ENCODE measurements around the gene USP21. TPM values are rescaled to one million over a fixed set of nuclear protein-coding genes. Genes with fewer than 3 reads are reported as not detected.

USP21 gene
- total and polyA plus RNA-seq, 4 donors = 11.0 to 52.1 (median 34.3) TPM

GRCh38 chr1:161196521-161197451 is 37.5 kb downstream of the USP21 start:
- peak in 1 of 6 donors; percentile 72 for DNase-seq (ENCODE audit: low read depth in 4 of 6, low spot score in 6 of 6)
- H3K36me3 ChIP-seq (ENCODE audit: control insufficient read depth, insufficient read depth, low read length) = peaks cover 6% of the 10 kb centered on the region
- H3K9me3 ChIP-seq (ENCODE audit: control insufficient read depth, insufficient read depth, low read length) = no peaks in the 10 kb centered on the region
- H3K27me3 ChIP-seq (ENCODE audit: control insufficient read depth, insufficient read depth, low read length) = no peaks in the 10 kb centered on the region
- H3K4me1 ChIP-seq (ENCODE audit: control insufficient read depth, insufficient read depth, low read length) = peaks cover 74% of the 10 kb centered on the region
- 70% methylated on average over 21 of the region's 27 CpGs for WGBS (ENCODE audit: insufficient coverage)
- peak overlapping the region; percentile 99 for H3K27ac ChIP-seq (ENCODE audit: low read depth, low read length)
- H3K4me3 ChIP-seq (ENCODE audit: low read depth, low read length) = peak overlapping the region; percentile 37

GRCh38 chr1:161197560-161198193 is 38.4 kb downstream of the USP21 start:
- Histone ChIP-seq H3K36me3 (ENCODE audit: control insufficient read depth, insufficient read depth, low read length) (peaks cover 6% of the 10 kb centered on the region), H3K27ac (ENCODE audit: low read depth, low read length) (peak overlapping the region; percentile 99), H3K4me1 (ENCODE audit: control insufficient read depth, insufficient read depth, low read length) (peaks cover 76% of the 10 kb centered on the region), H3K4me3 (ENCODE audit: low read depth, low read length) (peak overlapping the region; percentile 37), H3K9me3 (ENCODE audit: control insufficient read depth, insufficient read depth, low read length) (no peaks in the 10 kb centered on the region), H3K27me3 (ENCODE audit: control insufficient read depth, insufficient read depth, low read length) (no peaks in the 10 kb centered on the region)
- DNase-seq (ENCODE audit: low read depth in 4 of 6, low spot score in 6 of 6) = no peak
- 86% methylated on average over 10 of the region's 11 CpGs for WGBS (ENCODE audit: insufficient coverage)

GRCh38 chr1:161198194-161198896 is 39.0 kb downstream of the USP21 start:
- Histone ChIP-seq H3K36me3 (ENCODE audit: control insufficient read depth, insufficient read depth, low read length) (peaks cover 8% of the 10 kb centered on the region), H3K27ac (ENCODE audit: low read depth, low read length) (peak overlapping the region; percentile 99), H3K27me3 (ENCODE audit: control insufficient read depth, insufficient read depth, low read length) (no peaks in the 10 kb centered on the region), H3K4me3 (ENCODE audit: low read depth, low read length) (peak overlapping the region; percentile 37), H3K9me3 (ENCODE audit: control insufficient read depth, insufficient read depth, low read length) (no peaks in the 10 kb centered on the region), H3K4me1 (ENCODE audit: control insufficient read depth, insufficient read depth, low read length) (peaks cover 76% of the 10 kb centered on the region)
- peak in 1 of 6 donors; percentile 59 for DNase-seq (ENCODE audit: low read depth in 4 of 6, low spot score in 6 of 6)
- WGBS (ENCODE audit: insufficient coverage) = 12% methylated on average over 19 of the region's 20 CpGs

- peak in 2 of 6 donors; percentile 68 to 83 for DNase-seq (ENCODE audit: low read depth in 4 of 6, low spot score in 6 of 6)
- no peaks in the 10 kb centered on the region for H3K27me3 ChIP-seq (ENCODE audit: control insufficient read depth, insufficient read depth, low read length)
- H3K4me3 ChIP-seq (ENCODE audit: low read depth, low read length) = peak within 1 kb of the TSS; percentile 37
- peak within 1 kb of the TSS; percentile 99 for H3K27ac ChIP-seq (ENCODE audit: low read depth, low read length)
- WGBS (ENCODE audit: insufficient coverage) = 31% methylated on average over 7 of the region's 11 CpGs
- H3K9me3 ChIP-seq (ENCODE audit: control insufficient read depth, insufficient read depth, low read length) = no peaks in the 10 kb centered on the region
- peaks cover 74% of the 10 kb centered on the region for H3K4me1 ChIP-seq (ENCODE audit: control insufficient read depth, insufficient read depth, low read length)
- H3K36me3 ChIP-seq (ENCODE audit: control insufficient read depth, insufficient read depth, low read length) = peaks cover 9% of the 10 kb centered on the region
Observed at GRCh38 chr1:161198897-161199431, 39.7 kb downstream of the USP21 start, which contains the start of gene ADAMTS4. ADAMTS4 (minus strand) TSS chr1:161199054; CDS start chr1:161198627, 427 bp downstream.

GRCh38 chr1:161199506-161200139 is 40.3 kb downstream of the USP21 start:
- Histone ChIP-seq H3K4me1 (ENCODE audit: control insufficient read depth, insufficient read depth, low read length) (peaks cover 73% of the 10 kb centered on the region), H3K27me3 (ENCODE audit: control insufficient read depth, insufficient read depth, low read length) (no peaks in the 10 kb centered on the region), H3K36me3 (ENCODE audit: control insufficient read depth, insufficient read depth, low read length) (peaks cover 13% of the 10 kb centered on the region), H3K4me3 (ENCODE audit: low read depth, low read length) (peak overlapping the region; percentile 1), H3K9me3 (ENCODE audit: control insufficient read depth, insufficient read depth, low read length) (no peaks in the 10 kb centered on the region), H3K27ac (ENCODE audit: low read depth, low read length) (peak overlapping the region; percentile 99)
- DNase-seq (ENCODE audit: low read depth in 4 of 6, low spot score in 6 of 6) = peak in 1 of 6 donors; percentile 33
- 17% methylated on average over 1 of the region's 5 CpGs for WGBS (ENCODE audit: insufficient coverage)

GRCh38 chr1:161200421-161200991 is 41.2 kb downstream of the USP21 start:
- peaks cover 70% of the 10 kb centered on the region for H3K4me1 ChIP-seq (ENCODE audit: control insufficient read depth, insufficient read depth, low read length)
- DNase-seq (ENCODE audit: low read depth in 4 of 6, low spot score in 6 of 6) = no peak
- WGBS (ENCODE audit: insufficient coverage) = 60% methylated on average over 3 of the region's 5 CpGs
- peaks cover 19% of the 10 kb centered on the region for H3K36me3 ChIP-seq (ENCODE audit: control insufficient read depth, insufficient read depth, low read length)
- no peak overlapping the region for H3K4me3 ChIP-seq (ENCODE audit: low read depth, low read length)
- H3K27ac ChIP-seq (ENCODE audit: low read depth, low read length) = peak overlapping the region; percentile 99
- H3K9me3 ChIP-seq (ENCODE audit: control insufficient read depth, insufficient read depth, low read length) = no peaks in the 10 kb centered on the region
- H3K27me3 ChIP-seq (ENCODE audit: control insufficient read depth, insufficient read depth, low read length) = no peaks in the 10 kb centered on the region

GRCh38 chr1:161200992-161201835 is 41.9 kb downstream of the USP21 start:
- peak in 2 of 6 donors; percentile 19 to 65 for DNase-seq (ENCODE audit: low read depth in 4 of 6, low spot score in 6 of 6)
- 56% methylated on average over 2 of the region's 13 CpGs for WGBS (ENCODE audit: insufficient coverage)
- peaks cover 68% of the 10 kb centered on the region for H3K4me1 ChIP-seq (ENCODE audit: control insufficient read depth, insufficient read depth, low read length)

More at GRCh38 chr1:161200992-161201835, 41.9 kb downstream of the USP21 start:
- Histone ChIP-seq H3K27ac (ENCODE audit: low read depth, low read length) (peak overlapping the region; percentile 99), H3K36me3 (ENCODE audit: control insufficient read depth, insufficient read depth, low read length) (peaks cover 22% of the 10 kb centered on the region), H3K9me3 (ENCODE audit: control insufficient read depth, insufficient read depth, low read length) (no peaks in the 10 kb centered on the region), H3K27me3 (ENCODE audit: control insufficient read depth, insufficient read depth, low read length) (no peaks in the 10 kb centered on the region), H3K4me3 (ENCODE audit: low read depth, low read length) (peak overlapping the region; percentile 94)

All from spinal cord (tissue), 10 donors.